ENCODE results near the gene MAGI1. TPM values are rescaled to one million over a fixed set of nuclear protein-coding genes. Genes with fewer than 3 reads are reported as not detected.

Gene MAGI1
- total RNA-seq, 5 donors from 2014 or later (not counting 1 experiment from before 2014, with no cell fraction given): 0.23 to 0.63 (median 0.29) TPM

- CTCF ChIA-PET: no interaction called here
- Histone ChIP-seq H3K4me1 (ENCODE audit: control insufficient read depth in 1 of 2, extremely low read depth in 1 of 2, insufficient read depth in 2 of 2, low read length in 2 of 2) (no peaks in the 10 kb centered on the region), H3K27me3 (replicated peaks in 1 of 2; ENCODE audit: control insufficient read depth in 2 of 2, extremely low read depth in 1 of 2, insufficient read depth in 2 of 2, low read length in 1 of 2) (no peaks in the 10 kb centered on the region), H3K36me3 (ENCODE audit: control insufficient read depth in 2 of 2, extremely low read depth in 1 of 2, insufficient read depth in 1 of 2, low read length in 1 of 2) (no peaks in the 10 kb centered on the region), H3K27ac (ENCODE audit: low read length) (no peak overlapping the region), H3K9me3 (no peaks in the 10 kb centered on the region), H3K4me3 (ENCODE audit: control insufficient read depth in 1 of 2, extremely low read depth in 1 of 2, low read length in 1 of 2) (no peak overlapping the region)
- H3K9me3 Mint-ChIP-seq: peaks cover 0 to 11% (median 0%) of the 10 kb centered on the region in 3 donors
- POLR2A ChIA-PET: no interaction called here
- H3K4me3 Mint-ChIP-seq: no peak overlapping the region
- ATAC-seq (replicated peaks in 1 of 4): no peak
- H3K27ac Mint-ChIP-seq: no peak overlapping the region
- no CpG with 5 or more reads among the region's 3 CpGs for whole genome bisulfite sequencing (ENCODE audit: insufficient coverage)
- no peak for DNase-seq
- H3K27me3 Mint-ChIP-seq: no peaks in the 10 kb centered on the region
- no peaks in the 10 kb centered on the region for H3K36me3 Mint-ChIP-seq
- no peaks in the 10 kb centered on the region for H3K4me1 Mint-ChIP-seq
Measured at GRCh38 chr3:65889707-65890099, 149.0 kb downstream of the MAGI1 start.

- 100% methylated on average over 1 of the region's 4 CpGs for WGBS (ENCODE audit: insufficient coverage)
- POLR2A ChIA-PET: no interaction called here
Measured at GRCh38 chr3:65888980-65889706, 149.6 kb downstream of the MAGI1 start.

GRCh38 chr3:65888196-65888595 is 150.5 kb downstream of the MAGI1 start:
- Mint-ChIP-seq H3K27ac (no peak overlapping the region), H3K4me3 (no peak overlapping the region), H3K36me3 (no peaks in the 10 kb centered on the region), H3K4me1 (no peaks in the 10 kb centered on the region), H3K27me3 (no peaks in the 10 kb centered on the region), H3K9me3 (peaks cover 0 to 7% (median 0%) of the 10 kb centered on the region in 3 donors)
- ChIA-PET POLR2A (no interaction called here), CTCF (no interaction called here)
- H3K27me3 ChIP-seq (replicated peaks in 1 of 2; ENCODE audit: control insufficient read depth in 2 of 2, extremely low read depth in 1 of 2, insufficient read depth in 2 of 2, low read length in 1 of 2): no peaks in the 10 kb centered on the region
- H3K36me3 ChIP-seq (ENCODE audit: control insufficient read depth in 2 of 2, extremely low read depth in 1 of 2, insufficient read depth in 1 of 2, low read length in 1 of 2): no peaks in the 10 kb centered on the region
- no peaks in the 10 kb centered on the region for H3K9me3 ChIP-seq
- DNase-seq (no peak), ATAC-seq (replicated peaks in 1 of 4) (no peak)
- H3K27ac ChIP-seq (ENCODE audit: low read length): no peak overlapping the region
- no peaks in the 10 kb centered on the region for H3K4me1 ChIP-seq (ENCODE audit: control insufficient read depth in 1 of 2, extremely low read depth in 1 of 2, insufficient read depth in 2 of 2, low read length in 2 of 2)
- H3K4me3 ChIP-seq (ENCODE audit: control insufficient read depth in 1 of 2, extremely low read depth in 1 of 2, low read length in 1 of 2): no peak overlapping the region
- no CpG with 5 or more reads among the region's 1 CpG for WGBS (ENCODE audit: insufficient coverage)

More at GRCh38 chr3:65888980-65889706, 149.6 kb downstream of the MAGI1 start:
- H3K4me1 ChIP-seq (ENCODE audit: control insufficient read depth in 1 of 2, extremely low read depth in 1 of 2, insufficient read depth in 2 of 2, low read length in 2 of 2): no peaks in the 10 kb centered on the region
- H3K4me3 ChIP-seq (ENCODE audit: control insufficient read depth in 1 of 2, extremely low read depth in 1 of 2, low read length in 1 of 2): no peak overlapping the region
- no peaks in the 10 kb centered on the region for H3K27me3 Mint-ChIP-seq
- no peaks in the 10 kb centered on the region for H3K27me3 ChIP-seq (replicated peaks in 1 of 2; ENCODE audit: control insufficient read depth in 2 of 2, extremely low read depth in 1 of 2, insufficient read depth in 2 of 2, low read length in 1 of 2)
- H3K4me3 Mint-ChIP-seq: no peak overlapping the region
- H3K9me3 Mint-ChIP-seq: peaks cover 0 to 10% (median 0%) of the 10 kb centered on the region in 3 donors
- DNase-seq: no peak
- no peak overlapping the region for H3K27ac ChIP-seq (ENCODE audit: low read length)
- H3K9me3 ChIP-seq: no peaks in the 10 kb centered on the region
- no peak for ATAC-seq (replicated peaks in 1 of 4)
- H3K27ac Mint-ChIP-seq: no peak overlapping the region
- H3K36me3 ChIP-seq (ENCODE audit: control insufficient read depth in 2 of 2, extremely low read depth in 1 of 2, insufficient read depth in 1 of 2, low read length in 1 of 2): no peaks in the 10 kb centered on the region
- no peaks in the 10 kb centered on the region for H3K36me3 Mint-ChIP-seq
- CTCF ChIA-PET: no interaction called here
- H3K4me1 Mint-ChIP-seq: no peaks in the 10 kb centered on the region

- no peaks in the 10 kb centered on the region for H3K9me3 ChIP-seq
- no peaks in the 10 kb centered on the region for H3K36me3 ChIP-seq (ENCODE audit: control insufficient read depth in 2 of 2, extremely low read depth in 1 of 2, insufficient read depth in 1 of 2, low read length in 1 of 2)
- no peaks in the 10 kb centered on the region for H3K4me1 ChIP-seq (ENCODE audit: control insufficient read depth in 1 of 2, extremely low read depth in 1 of 2, insufficient read depth in 2 of 2, low read length in 2 of 2)
- DNase-seq: no peak
- ChIA-PET CTCF (no interaction called here), POLR2A (no interaction called here)
- H3K9me3 Mint-ChIP-seq: peaks cover 0 to 10% (median 0%) of the 10 kb centered on the region in 3 donors
- no peak overlapping the region for H3K27ac Mint-ChIP-seq
- H3K27ac ChIP-seq (ENCODE audit: low read length): no peak overlapping the region
- H3K4me1 Mint-ChIP-seq: no peaks in the 10 kb centered on the region
- WGBS (ENCODE audit: insufficient coverage): 60% methylated on average over 2 of the region's 5 CpGs
- no peak overlapping the region for H3K4me3 Mint-ChIP-seq
- ATAC-seq (replicated peaks in 1 of 4): no peak
- no peaks in the 10 kb centered on the region for H3K27me3 Mint-ChIP-seq
- H3K36me3 Mint-ChIP-seq: no peaks in the 10 kb centered on the region
- no peaks in the 10 kb centered on the region for H3K27me3 ChIP-seq (replicated peaks in 1 of 2; ENCODE audit: control insufficient read depth in 2 of 2, extremely low read depth in 1 of 2, insufficient read depth in 2 of 2, low read length in 1 of 2)
- H3K4me3 ChIP-seq (ENCODE audit: control insufficient read depth in 1 of 2, extremely low read depth in 1 of 2, low read length in 1 of 2): no peak overlapping the region
Measured at GRCh38 chr3:65886391-65886790, 152.3 kb downstream of the MAGI1 start.

GRCh38 chr3:65884071-65884470 is 154.6 kb downstream of the MAGI1 start:
- no peak overlapping the region for H3K4me3 Mint-ChIP-seq
- no peak overlapping the region for H3K27ac ChIP-seq (ENCODE audit: low read length)
- DNase-seq (no peak), ATAC-seq (replicated peaks in 1 of 4) (no peak)
- no peaks in the 10 kb centered on the region for H3K27me3 ChIP-seq (replicated peaks in 1 of 2; ENCODE audit: control insufficient read depth in 2 of 2, extremely low read depth in 1 of 2, insufficient read depth in 2 of 2, low read length in 1 of 2)
- no peaks in the 10 kb centered on the region for H3K27me3 Mint-ChIP-seq
- WGBS (ENCODE audit: insufficient coverage): 40% methylated on average over 1 of the region's 4 CpGs
- no peak overlapping the region for H3K27ac Mint-ChIP-seq
- H3K9me3 ChIP-seq: no peaks in the 10 kb centered on the region
- H3K4me3 ChIP-seq (ENCODE audit: control insufficient read depth in 1 of 2, extremely low read depth in 1 of 2, low read length in 1 of 2): no peak overlapping the region
- H3K36me3 Mint-ChIP-seq: no peaks in the 10 kb centered on the region
- ChIA-PET POLR2A (interaction anchor here in 1 of 2 donors (0.6 kb wide), 1 partner anchor 134 kb away, joined by 3 read pairs; no protein-coding TSS in a partner anchor), CTCF (no interaction called here)
- H3K36me3 ChIP-seq (ENCODE audit: control insufficient read depth in 2 of 2, extremely low read depth in 1 of 2, insufficient read depth in 1 of 2, low read length in 1 of 2): no peaks in the 10 kb centered on the region
- H3K9me3 Mint-ChIP-seq: peaks cover 0 to 3% (median 0%) of the 10 kb centered on the region in 3 donors
- H3K4me1 Mint-ChIP-seq: no peaks in the 10 kb centered on the region
- H3K4me1 ChIP-seq (ENCODE audit: control insufficient read depth in 1 of 2, extremely low read depth in 1 of 2, insufficient read depth in 2 of 2, low read length in 2 of 2): no peaks in the 10 kb centered on the region

- Histone ChIP-seq H3K4me3 (ENCODE audit: control insufficient read depth in 1 of 2, extremely low read depth in 1 of 2, low read length in 1 of 2) (no peak overlapping the region), H3K27me3 (replicated peaks in 1 of 2; ENCODE audit: control insufficient read depth in 2 of 2, extremely low read depth in 1 of 2, insufficient read depth in 2 of 2, low read length in 1 of 2) (no peaks in the 10 kb centered on the region), H3K36me3 (ENCODE audit: control insufficient read depth in 2 of 2, extremely low read depth in 1 of 2, insufficient read depth in 1 of 2, low read length in 1 of 2) (no peaks in the 10 kb centered on the region), H3K4me1 (ENCODE audit: control insufficient read depth in 1 of 2, extremely low read depth in 1 of 2, insufficient read depth in 2 of 2, low read length in 2 of 2) (no peaks in the 10 kb centered on the region), H3K9me3 (no peaks in the 10 kb centered on the region), H3K27ac (ENCODE audit: low read length) (no peak overlapping the region)
- ChIA-PET POLR2A (interaction anchor here in 1 of 2 donors (0.6 kb wide), 1 partner anchor 135 kb away, joined by 3 read pairs; no protein-coding TSS in a partner anchor), CTCF (no interaction called here)
- Mint-ChIP-seq H3K27ac (no peak overlapping the region), H3K4me3 (no peak overlapping the region), H3K27me3 (no peaks in the 10 kb centered on the region), H3K4me1 (no peaks in the 10 kb centered on the region), H3K9me3 (peaks cover 0 to 3% (median 0%) of the 10 kb centered on the region in 3 donors), H3K36me3 (no peaks in the 10 kb centered on the region)
- no peak for ATAC-seq (replicated peaks in 1 of 4)
- DNase-seq: no peak
- WGBS (ENCODE audit: insufficient coverage): no CpG with 5 or more reads among the region's 3 CpGs
Measured at GRCh38 chr3:65883613-65884012, 155.1 kb downstream of the MAGI1 start.
